K562 (cell line): ENCODE results near the gene PELI2. TPM values are rescaled to one million over a fixed set of nuclear protein-coding genes. Genes with fewer than 3 reads are reported as not detected.
A peak's percentile ranks its signal among the peaks of the same experiment; 100 is the strongest.

Experiments
- C11orf30 ChIP-seq: fragments of 450-650 bp; IDR thresholded peaks from 2 replicates; pipeline ENCODE4 v1.6.1; 2016; ENCODE audit warnings: low read depth, mild to moderate bottlenecking
- CBFA2T3 ChIP-seq: fragments of 450-650 bp; IDR thresholded peaks from 2 replicates; pipeline ENCODE4 v1.6.1; 2017
- DPF2 ChIP-seq: fragments of 450-650 bp; IDR thresholded peaks from 2 replicates; pipeline ENCODE4 v1.6.1; 2016
- ELK1 ChIP-seq: sonication (generic); formaldehyde crosslinking; IDR thresholded peaks from 2 replicates; pipeline ENCODE4 v1.8.1; 2022; ENCODE audit warnings: missing genetic modification reagents
- HMBOX1 ChIP-seq: sonication (generic); IDR thresholded peaks from 2 replicates; pipeline ENCODE4 v1.6.1; 2016
- JUNB ChIP-seq: fragments of 450-650 bp; formaldehyde crosslinking; conservative IDR thresholded peaks from 2 replicates; pipeline ENCODE4 v1.4.0; 2020; ENCODE audit warnings: mild to moderate bottlenecking
- NR2C2 ChIP-seq, 2 experiments: fragments of 200-800 bp in 1 of 2; sonication (Bioruptor generic) in 1 of 2; sonication (generic) in 1 of 2; formaldehyde crosslinking in 1 of 2; IDR thresholded peaks; 2 replicates each; pipeline versions ENCODE4 v1.6.1 to v1.8.0; 2016 to 2022; ENCODE audit warnings: mild to moderate bottlenecking in 1 of 2, missing compliant biosample characterization in 1 of 2, missing genetic modification characterization in 1 of 2, missing genetic modification reagents in 1 of 2
- RCOR1 ChIP-seq, 2 experiments: IDR thresholded peaks; 2 replicates each; pipeline ENCODE4 v1.6.1; 2012; ENCODE audit warnings: low read depth in 2 of 2, low read length in 2 of 2, borderline replicate concordance in 1 of 2, improper control_type of control experiment in 1 of 2
- SIX5 ChIP-seq, 2 experiments: IDR thresholded peaks; 2 replicates each; pipeline ENCODE4 v1.6.1; 2011; ENCODE audit warnings: low read length in 2 of 2, borderline replicate concordance in 1 of 2, low read depth in 1 of 2, mild to moderate bottlenecking in 1 of 2, moderate library complexity in 1 of 2; ENCODE audit not compliant: insufficient read depth in 1 of 2
- SMARCA5 ChIP-seq: fragments of 450-650 bp; IDR thresholded peaks from 2 replicates; pipeline ENCODE4 v1.6.1; 2016
- SNIP1 ChIP-seq: fragments of 450-650 bp; IDR thresholded peaks from 2 replicates; pipeline ENCODE4 v1.7.1; 2017; ENCODE audit warnings: low read depth, mild to moderate bottlenecking
- SRF ChIP-seq, 2 experiments: fragments of 250-450, 450-650 bp in 1 of 2; sonication (Bioruptor Pico) in 1 of 2; sonication (generic) in 1 of 2; formaldehyde crosslinking; IDR thresholded peaks; 2 replicates each; pipeline versions ENCODE4 v1.5.0 to v1.5.1; 2020 to 2022; ENCODE audit warnings: mild to moderate bottlenecking in 1 of 2, missing genetic modification reagents in 1 of 2
- ZNF584 ChIP-seq: fragments of 200-800 bp; sonication (Bioruptor generic); IDR thresholded peaks from 2 replicates; pipeline ENCODE4 v1.6.1; 2016; ENCODE audit warnings: low read depth, mild to moderate bottlenecking, missing genetic modification characterization, missing compliant biosample characterization
- polyA plus RNA-seq, 8 experiments: library from polyadenylated mRNA; depleted of rRNA in 4 of 8; stranded (reverse) in 5 of 8; unstranded in 3 of 8; fragments of >200 nt; fragmentation: Nextera tagmentation in 2 of 8; fragmentation: Illumina TruSeq in 1 of 8; extraction: Ambion mirVana in 2 of 8; extraction: Trizol in 1 of 8; gene quantifications; 2 replicates each; pipeline versions ENCODE4 v1.2.1 to v1.2.3, GENCODE V29; 2011 to 2014; ENCODE audit warnings: inconsistent platforms in 1 of 8, missing spikeins in 1 of 8
- total RNA-seq, 7 experiments: library from RNA; depleted of rRNA in 6 of 7; stranded (reverse); fragments of >200 nt in 6 of 7; fragmentation: Illumina TruSeq in 2 of 7; extraction: Trizol in 2 of 7; gene quantifications; 2 replicates each; pipeline versions ENCODE4 v1.2.1 to v1.2.3, GENCODE V29; 2011 to 2021; ENCODE audit warnings: low replicate concordance in 1 of 7
- TF ChIP-seq, protein P1 (sequence below): fragments of 450-650 bp; formaldehyde crosslinking; IDR thresholded peaks from 2 replicates; pipeline ENCODE4 v1.4.0; 2022; ENCODE audit warnings: missing genetic modification characterization
- TF ChIP-seq, protein P2 (sequence below), 2 experiments: fragments of 450-650 bp; IDR thresholded peaks; 2 replicates each; pipeline ENCODE4 v1.6.1; 2018; ENCODE audit warnings: mild to moderate bottlenecking in 2 of 2, low read depth in 1 of 2; ENCODE audit not compliant: partially characterized antibody in 2 of 2
- TF ChIP-seq, protein P3 (sequence below), 2 experiments: fragments of 200-800 bp in 1 of 2; sonication (Bioruptor generic) in 1 of 2; sonication (generic) in 1 of 2; formaldehyde crosslinking in 1 of 2; IDR thresholded peaks in 1 of 2; conservative IDR thresholded peaks in 1 of 2; 2 replicates each; pipeline versions ENCODE4 v1.5.0 to v1.6.1; 2016 to 2020; ENCODE audit warnings: missing compliant biosample characterization in 1 of 2, missing genetic modification characterization in 1 of 2, missing genetic modification reagents in 1 of 2

The PELI2 gene
- total and polyA plus RNA-seq, 9 of the 15 experiments (the other 6 are each of a cell fraction or from before 2014, with no cell fraction given) = 0.20 to 1.5 (median 0.44) TPM

DNA sequence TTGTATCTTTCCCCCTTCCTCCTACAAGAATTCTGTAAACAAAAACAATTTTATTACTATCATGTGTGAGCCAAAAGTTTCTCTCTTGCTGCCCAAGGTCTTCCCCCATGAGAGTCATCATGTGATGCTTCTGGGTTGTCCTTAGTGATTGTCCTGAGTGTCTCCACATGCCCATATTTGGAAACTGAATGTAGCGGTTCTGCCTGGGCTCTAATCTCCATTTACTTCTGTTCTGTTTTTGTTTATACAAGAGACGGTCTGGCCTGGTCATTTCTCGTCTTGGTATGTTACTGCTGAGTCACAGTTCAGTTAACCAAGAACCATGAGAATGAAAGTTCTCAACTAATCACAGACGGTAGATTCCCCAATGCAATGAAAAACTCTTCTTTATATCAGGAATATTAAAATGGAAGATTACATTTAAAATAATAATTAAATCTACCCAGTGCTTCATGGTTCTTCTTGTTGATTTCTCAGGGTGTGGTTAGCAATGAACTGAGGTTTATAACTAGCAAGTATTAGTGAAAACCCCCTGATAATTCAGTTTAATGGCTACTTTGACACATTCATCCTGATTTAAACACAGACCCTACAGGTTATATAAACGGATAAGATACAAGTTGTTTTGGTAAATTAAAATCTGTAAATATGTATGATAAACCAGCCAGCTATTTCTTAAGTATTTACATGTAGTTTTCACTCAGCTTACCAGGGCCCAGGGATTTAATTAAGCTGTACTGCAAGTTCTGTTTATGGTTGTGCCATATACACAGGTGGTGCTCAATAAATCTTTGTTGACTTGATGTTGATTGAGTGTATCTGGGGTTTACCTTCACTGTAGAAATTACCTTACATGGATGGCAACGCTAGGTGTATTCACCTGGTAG lies 81.1 kb downstream of the PELI2 start (continued):
- peak; percentile 95 for TF ChIP-seq C11orf30
- TF ChIP-seq DPF2 = peak; percentile 74; the same call in 1 of the 2 replicates
- TF ChIP-seq SNIP1 = no peak
- TF ChIP-seq, protein P1, sequence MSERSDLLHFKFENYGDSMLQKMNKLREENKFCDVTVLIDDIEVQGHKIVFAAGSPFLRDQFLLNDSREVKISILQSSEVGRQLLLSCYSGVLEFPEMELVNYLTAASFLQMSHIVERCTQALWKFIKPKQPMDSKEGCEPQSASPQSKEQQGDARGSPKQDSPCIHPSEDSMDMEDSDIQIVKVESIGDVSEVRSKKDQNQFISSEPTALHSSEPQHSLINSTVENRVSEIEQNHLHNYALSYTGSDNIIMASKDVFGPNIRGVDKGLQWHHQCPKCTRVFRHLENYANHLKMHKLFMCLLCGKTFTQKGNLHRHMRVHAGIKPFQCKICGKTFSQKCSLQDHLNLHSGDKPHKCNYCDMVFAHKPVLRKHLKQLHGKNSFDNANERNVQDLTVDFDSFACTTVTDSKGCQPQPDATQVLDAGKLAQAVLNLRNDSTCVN (CRISPR knock-in tag) = no peak
- TF ChIP-seq RCOR1 (IDR thresholded peaks at IDR 0.05; ENCODE audit: borderline replicate concordance in 1 of 2, low read depth in 2 of 2, low read length in 2 of 2) = peak in 1 of 2 experiments; percentile 54; a peak in 1 of 4 replicates
- TF ChIP-seq, protein P2, sequence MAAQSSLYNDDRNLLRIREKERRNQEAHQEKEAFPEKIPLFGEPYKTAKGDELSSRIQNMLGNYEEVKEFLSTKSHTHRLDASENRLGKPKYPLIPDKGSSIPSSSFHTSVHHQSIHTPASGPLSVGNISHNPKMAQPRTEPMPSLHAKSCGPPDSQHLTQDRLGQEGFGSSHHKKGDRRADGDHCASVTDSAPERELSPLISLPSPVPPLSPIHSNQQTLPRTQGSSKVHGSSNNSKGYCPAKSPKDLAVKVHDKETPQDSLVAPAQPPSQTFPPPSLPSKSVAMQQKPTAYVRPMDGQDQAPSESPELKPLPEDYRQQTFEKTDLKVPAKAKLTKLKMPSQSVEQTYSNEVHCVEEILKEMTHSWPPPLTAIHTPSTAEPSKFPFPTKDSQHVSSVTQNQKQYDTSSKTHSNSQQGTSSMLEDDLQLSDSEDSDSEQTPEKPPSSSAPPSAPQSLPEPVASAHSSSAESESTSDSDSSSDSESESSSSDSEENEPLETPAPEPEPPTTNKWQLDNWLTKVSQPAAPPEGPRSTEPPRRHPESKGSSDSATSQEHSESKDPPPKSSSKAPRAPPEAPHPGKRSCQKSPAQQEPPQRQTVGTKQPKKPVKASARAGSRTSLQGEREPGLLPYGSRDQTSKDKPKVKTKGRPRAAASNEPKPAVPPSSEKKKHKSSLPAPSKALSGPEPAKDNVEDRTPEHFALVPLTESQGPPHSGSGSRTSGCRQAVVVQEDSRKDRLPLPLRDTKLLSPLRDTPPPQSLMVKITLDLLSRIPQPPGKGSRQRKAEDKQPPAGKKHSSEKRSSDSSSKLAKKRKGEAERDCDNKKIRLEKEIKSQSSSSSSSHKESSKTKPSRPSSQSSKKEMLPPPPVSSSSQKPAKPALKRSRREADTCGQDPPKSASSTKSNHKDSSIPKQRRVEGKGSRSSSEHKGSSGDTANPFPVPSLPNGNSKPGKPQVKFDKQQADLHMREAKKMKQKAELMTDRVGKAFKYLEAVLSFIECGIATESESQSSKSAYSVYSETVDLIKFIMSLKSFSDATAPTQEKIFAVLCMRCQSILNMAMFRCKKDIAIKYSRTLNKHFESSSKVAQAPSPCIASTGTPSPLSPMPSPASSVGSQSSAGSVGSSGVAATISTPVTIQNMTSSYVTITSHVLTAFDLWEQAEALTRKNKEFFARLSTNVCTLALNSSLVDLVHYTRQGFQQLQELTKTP (IDR thresholded peaks at IDR 0.05; ENCODE audit: low read depth in 1 of 2, partially characterized antibody in 2 of 2) = no peak
- TF ChIP-seq ZNF584 (CRISPR knock-in tag) = no peak
- peak; percentile 96 to 99 for TF ChIP-seq SRF (CRISPR knock-in tag; IDR thresholded peaks at IDR 0.05)
- no peak for TF ChIP-seq JUNB
- peak; percentile 97 for TF ChIP-seq HMBOX1
- TF ChIP-seq SMARCA5 = no peak
- TF ChIP-seq, protein P3, sequence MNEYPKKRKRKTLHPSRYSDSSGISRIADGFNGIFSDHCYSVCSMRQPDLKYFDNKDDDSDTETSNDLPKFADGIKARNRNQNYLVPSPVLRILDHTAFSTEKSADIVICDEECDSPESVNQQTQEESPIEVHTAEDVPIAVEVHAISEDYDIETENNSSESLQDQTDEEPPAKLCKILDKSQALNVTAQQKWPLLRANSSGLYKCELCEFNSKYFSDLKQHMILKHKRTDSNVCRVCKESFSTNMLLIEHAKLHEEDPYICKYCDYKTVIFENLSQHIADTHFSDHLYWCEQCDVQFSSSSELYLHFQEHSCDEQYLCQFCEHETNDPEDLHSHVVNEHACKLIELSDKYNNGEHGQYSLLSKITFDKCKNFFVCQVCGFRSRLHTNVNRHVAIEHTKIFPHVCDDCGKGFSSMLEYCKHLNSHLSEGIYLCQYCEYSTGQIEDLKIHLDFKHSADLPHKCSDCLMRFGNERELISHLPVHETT (CRISPR knock-in tag; conservative IDR thresholded peaks at IDR 0.05 in 1 of 2, IDR thresholded peaks at IDR 0.05 in 1 of 2) = peak in 1 of 2 experiments; percentile 75; a peak in 1 of 4 replicates
- no peak for TF ChIP-seq SIX5 (IDR thresholded peaks at IDR 0.05; ENCODE audit: borderline replicate concordance in 1 of 2, insufficient read depth in 1 of 2, low read depth in 1 of 2, low read length in 2 of 2)
- TF ChIP-seq ELK1 (CRISPR knock-in tag) = no peak
- peak; percentile 74 for TF ChIP-seq CBFA2T3
- TF ChIP-seq NR2C2 (CRISPR knock-in tag; IDR thresholded peaks at IDR 0.05) = no peak
- peak; percentile 61; the same call in 1 of the 2 replicates for TF ChIP-seq NR2C2 (tag; IDR thresholded peaks at IDR 0.05)
